AG09319 (cell line): Measurements from ENCODE around the gene IFNAR2.

Experiments used
- DNase-seq: peaks from one replicate; pipeline ENCODE4 v3.0.0-alpha.2; 2010; ENCODE audit warnings: low read depth; ENCODE audit errors: extremely low read depth
- CTCF ChIP-seq: IDR thresholded peaks from 2 replicates; pipeline ENCODE4 v1.5.1; 2011; ENCODE audit warnings: low read depth, mild to moderate bottlenecking, inconsistent platforms, low read length, moderate library complexity

IFNAR2 gene

GRCh38 chr21:33261635-33262034, 31.9 kb downstream of the IFNAR2 start:
- DNase-seq, result no peak
- TF ChIP-seq CTCF, result no peak

- no peak for DNase-seq
- TF ChIP-seq CTCF, result no peak
Measured at GRCh38 chr21:33262921-33263320, 33.2 kb downstream of the IFNAR2 start.

- DNase-seq, result no peak
- no peak for TF ChIP-seq CTCF
Measured at GRCh38 chr21:33264561-33264960, 34.8 kb downstream of the IFNAR2 start.

- no peak for TF ChIP-seq CTCF
Measured at GRCh38 chr21:33265664-33266049, 35.9 kb downstream of the IFNAR2 start.

GRCh38 chr21:33266050-33266788, 36.5 kb downstream of the IFNAR2 start, which contains the start of gene IL10RB:
Gene IL10RB, plus strand, starts transcription at chr21:33266367. Its CDS starts 99 bp downstream, at chr21:33266466.
- no peak; the same call in 1 of the 2 replicates for TF ChIP-seq CTCF

More at GRCh38 chr21:33265664-33266049, 35.9 kb downstream of the IFNAR2 start:
- no peak for DNase-seq

GRCh38 chr21:33266789-33267135, 37.0 kb downstream of the IFNAR2 start:
- DNase-seq, result no peak
- no peak for TF ChIP-seq CTCF

More at GRCh38 chr21:33266050-33266788, 36.5 kb downstream of the IFNAR2 start, which contains the start of gene IL10RB:
- no peak for DNase-seq

GRCh38 chr21:33267250-33267649, 37.5 kb downstream of the IFNAR2 start:
- no peak for DNase-seq

More at GRCh38 chr21:33267250-33267649, 37.5 kb downstream of the IFNAR2 start:
- TF ChIP-seq CTCF, result no peak
